ENCODE data around the gene DENND6A.

- TF ChIP-seq CTCF (IDR thresholded peaks at IDR 0.05), result no peak
- no peak for TF ChIP-seq EP300 (IDR thresholded peaks at IDR 0.05)
- no peak for TF ChIP-seq POLR2AphosphoS5 (IDR thresholded peaks at IDR 0.05)
- no peak for TF ChIP-seq POLR2A (IDR thresholded peaks at IDR 0.05)
Measured at GRCh38 chr3:57737840-57738239, 45.0 kb upstream of the DENND6A start.
